ENCODE data around the gene MAML3.

MAML3 gene

DNA sequence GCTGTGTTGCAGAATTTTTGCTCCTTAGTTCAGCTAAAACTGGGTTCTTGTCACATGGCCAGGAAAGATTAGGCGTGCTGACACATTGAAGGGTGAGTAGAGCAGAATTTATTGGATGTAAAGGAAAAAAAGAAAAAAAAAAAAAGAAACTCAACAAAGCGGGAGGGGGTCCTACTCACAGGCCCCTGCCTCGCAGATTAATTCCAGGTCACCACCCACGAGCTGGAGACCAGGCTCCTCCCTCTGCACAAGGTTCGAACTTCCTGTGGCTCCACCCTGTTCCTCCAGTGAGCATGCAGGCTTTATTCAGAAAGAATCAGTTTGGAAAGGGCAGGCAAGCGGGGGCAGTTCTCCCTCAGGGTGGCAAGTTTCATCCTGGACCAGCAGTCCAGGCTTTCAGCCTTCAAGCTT, 471.2 kb downstream of the MAML3 start:
- in situ Hi-C loops (cut with MboI; ENCODE audit: low sequenced_read_pairs): no loop called here

DNA sequence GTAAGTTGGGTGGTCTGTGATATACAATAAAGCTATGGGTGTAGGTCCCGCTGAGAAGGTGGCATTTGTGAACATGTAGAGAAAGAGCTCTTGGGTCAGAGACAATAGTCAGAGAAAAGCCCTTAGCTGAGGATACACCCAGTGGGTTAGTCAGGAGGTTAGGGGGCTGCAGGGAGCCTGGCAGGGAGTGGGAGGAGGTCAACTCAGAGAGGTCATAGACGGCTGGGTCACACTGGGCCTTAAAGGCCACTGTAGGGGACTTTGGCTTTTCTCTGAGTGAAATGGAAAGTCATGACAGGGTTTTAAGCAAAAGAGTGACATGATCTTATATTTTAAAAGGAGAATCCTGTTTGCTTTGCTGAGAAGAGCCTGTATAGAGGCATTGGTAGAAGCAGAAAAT, 471.7 kb downstream of the MAML3 start:
- in situ Hi-C loops (cut with MboI; ENCODE audit: low sequenced_read_pairs): no loop called here

DNA sequence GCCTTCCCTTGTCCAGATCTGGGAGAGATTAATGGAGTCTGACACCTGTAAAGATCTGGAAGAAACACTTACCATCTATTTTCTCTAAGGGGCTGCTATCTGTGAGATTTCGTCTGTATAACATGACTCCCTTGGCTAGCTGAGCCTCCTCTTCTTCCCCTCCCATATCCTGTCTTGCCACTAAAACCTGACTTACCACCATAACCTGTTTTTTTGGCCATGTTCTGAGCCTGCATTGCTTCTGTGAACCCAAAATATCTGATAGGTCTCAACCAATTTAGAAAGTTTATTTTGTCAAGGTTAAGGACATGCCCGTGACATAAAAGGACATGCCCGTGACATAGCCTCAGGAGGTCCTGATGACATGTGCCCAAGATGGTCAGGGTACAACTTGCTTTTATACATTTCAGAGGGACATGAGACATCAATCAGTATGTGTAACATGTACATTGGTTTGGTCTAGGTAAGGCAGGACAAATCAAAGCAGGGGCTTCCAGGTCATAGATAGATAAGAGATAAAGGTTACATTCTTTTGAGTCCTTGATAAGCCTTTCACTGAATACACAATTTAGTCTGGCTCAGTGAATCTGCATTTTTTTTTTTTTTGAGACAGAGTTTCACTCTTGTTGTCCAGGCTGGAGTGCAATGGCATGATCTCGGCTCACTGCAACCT, 476.9 kb downstream of the MAML3 start:
- in situ Hi-C loops (cut with MboI; ENCODE audit: low sequenced_read_pairs): no loop called here

DNA sequence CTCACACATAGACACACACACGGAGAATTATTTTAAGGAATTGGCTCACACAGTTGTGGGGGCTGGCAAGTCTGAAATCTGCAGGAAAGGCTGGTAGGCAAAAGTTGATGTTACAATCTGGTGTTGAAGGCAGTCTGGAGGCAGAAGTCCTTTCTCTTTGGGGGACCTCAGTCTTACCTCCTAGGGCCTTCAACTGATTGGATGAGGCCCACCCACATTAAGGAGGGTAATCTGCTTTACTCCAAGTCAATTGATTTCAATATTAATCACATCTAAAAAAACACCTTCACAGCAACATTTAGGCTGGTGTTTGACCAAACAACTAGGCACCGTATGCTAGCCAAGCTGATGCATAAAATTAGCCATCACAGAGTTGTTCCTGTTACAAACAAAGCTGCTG, 477.6 kb downstream of the MAML3 start:
- in situ Hi-C loops (cut with MboI; ENCODE audit: low sequenced_read_pairs): no loop called here

DNA sequence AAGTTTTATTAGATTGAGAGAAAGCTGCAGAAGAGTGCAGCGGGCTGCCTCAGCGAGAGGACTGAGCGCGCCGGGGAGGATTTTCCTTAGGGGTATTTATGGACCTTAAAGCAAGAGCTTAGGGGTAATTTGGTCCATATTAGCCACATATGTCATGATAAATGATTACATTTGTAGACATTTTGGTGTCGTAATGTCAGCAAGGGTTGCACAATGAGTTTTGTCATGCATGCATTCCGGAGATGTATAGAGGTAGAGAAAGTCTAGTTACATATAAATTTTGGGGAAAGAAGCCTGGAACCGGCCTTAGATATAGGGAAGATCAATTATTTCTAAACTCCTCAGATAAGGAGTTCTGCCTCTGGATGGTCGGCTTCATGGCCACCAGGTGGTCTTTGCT, 478.3 kb downstream of the MAML3 start:
- in situ Hi-C loops (cut with MboI; ENCODE audit: low sequenced_read_pairs): no loop called here

DNA sequence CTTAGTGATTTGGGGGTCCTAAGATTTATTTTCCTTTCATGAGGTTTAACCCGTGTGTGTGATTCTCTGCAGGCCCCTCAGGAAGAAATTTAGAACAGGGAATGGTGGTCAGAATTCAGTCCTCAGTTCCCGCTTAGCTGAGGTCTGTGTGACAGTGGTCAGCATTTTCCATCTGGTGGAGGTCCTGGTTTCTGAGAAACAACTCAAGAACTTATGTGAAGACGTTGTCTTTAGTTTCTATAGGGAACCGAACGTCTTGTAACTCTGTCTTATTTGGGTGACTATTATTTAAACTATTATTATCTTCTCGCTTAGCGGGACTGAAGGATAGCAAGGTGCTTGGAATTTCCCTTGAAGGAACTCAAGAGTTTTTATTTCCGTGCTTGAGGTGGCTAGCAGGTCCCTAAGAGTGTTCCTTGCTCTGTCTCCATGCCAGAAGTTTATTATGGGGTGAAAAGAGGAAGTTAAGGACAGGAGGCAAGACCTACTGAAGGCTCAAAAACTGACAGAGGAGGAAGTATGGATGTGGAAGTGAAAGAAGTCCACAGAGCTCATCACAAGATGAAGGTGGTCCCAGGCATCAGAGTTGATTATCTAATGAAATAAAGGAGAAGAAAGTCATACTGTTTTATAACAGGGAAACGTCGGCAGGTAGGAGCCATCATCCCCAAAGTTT, 479.0 kb downstream of the MAML3 start:
- in situ Hi-C loops (cut with MboI; ENCODE audit: low sequenced_read_pairs): no loop called here

DNA sequence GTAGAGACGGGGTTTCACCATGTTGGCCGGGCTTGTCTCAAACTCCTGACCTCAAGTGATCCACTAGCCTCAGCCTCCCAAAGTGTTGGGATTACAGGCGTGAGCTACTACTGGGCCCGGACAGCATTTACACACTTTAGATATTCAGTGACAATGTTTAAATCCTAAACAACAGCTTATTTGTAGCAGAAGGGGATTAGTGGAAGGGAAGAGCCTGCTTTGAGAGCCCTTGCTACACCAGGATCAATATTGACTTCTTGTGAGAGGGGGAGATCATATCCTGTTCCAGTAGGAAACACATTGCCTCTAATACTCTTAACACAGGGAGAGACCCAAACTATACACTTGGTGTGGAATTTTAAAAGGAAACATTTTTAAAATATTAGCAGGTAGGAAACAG, 481.3 kb downstream of the MAML3 start:
- in situ Hi-C loops (cut with MboI; ENCODE audit: low sequenced_read_pairs): no loop called here

DNA sequence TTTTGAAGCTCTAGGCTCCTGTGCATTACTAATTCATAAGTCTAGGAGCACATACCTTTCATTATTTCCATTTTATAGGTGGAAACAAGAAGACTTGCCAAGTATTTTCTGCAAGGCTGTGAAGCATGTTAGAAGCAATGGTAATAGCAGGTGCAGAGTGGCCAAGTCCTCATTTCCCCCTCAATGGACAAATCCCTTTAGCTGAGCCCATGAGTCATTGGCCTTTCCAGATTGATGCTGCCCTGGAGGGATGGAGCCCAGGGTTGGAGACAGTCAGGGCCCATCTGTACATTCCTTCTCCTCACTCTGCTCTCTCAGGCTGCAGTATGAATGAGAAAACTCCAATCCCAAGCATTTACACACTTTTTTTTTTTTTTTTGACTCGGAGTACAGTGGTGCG, 481.8 kb downstream of the MAML3 start:
- in situ Hi-C loops (cut with MboI; ENCODE audit: low sequenced_read_pairs): no loop called here

DNA sequence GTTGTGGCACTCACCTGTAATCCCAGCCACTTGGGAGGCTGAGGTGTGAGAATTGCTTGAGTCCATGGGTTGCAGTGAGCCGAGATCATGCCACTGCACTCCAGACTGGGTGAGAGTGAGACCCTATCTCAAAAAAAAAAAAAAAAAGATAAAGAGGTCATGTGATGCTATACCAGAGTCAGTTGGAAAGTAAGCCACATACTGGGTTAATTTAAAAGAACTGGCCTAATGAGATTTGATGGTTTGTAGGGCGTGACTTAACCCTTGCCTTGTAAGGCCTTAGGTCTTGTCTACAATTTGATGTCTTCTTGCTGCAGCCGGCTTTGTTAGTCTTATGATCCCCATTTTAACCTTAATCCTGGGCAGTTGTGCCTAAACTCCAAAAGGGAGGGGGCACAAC, 483.2 kb downstream of the MAML3 start:
- in situ Hi-C loops (cut with MboI; ENCODE audit: low sequenced_read_pairs): no loop called here

DNA sequence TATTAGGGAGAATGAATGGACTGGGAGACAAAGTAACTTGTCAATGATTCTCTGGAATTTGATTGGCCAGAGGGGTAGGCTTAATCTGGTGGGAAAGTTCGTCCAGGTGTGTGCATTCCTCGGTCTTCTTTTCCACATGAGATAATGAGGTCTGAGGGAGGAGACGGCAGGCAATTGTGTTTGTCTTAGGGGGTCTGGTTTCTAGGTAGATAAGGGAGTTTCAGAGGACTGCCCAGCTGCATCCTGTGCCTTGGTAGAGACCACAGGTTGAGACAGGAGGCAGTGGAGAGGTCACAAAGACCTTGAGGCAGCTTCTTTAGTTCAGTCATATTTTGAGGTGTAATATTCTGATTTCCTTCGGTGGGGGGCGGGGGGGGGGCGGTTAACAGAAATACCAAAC, 484.1 kb downstream of the MAML3 start:
- in situ Hi-C loops (cut with MboI; ENCODE audit: low sequenced_read_pairs): no loop called here

DNA sequence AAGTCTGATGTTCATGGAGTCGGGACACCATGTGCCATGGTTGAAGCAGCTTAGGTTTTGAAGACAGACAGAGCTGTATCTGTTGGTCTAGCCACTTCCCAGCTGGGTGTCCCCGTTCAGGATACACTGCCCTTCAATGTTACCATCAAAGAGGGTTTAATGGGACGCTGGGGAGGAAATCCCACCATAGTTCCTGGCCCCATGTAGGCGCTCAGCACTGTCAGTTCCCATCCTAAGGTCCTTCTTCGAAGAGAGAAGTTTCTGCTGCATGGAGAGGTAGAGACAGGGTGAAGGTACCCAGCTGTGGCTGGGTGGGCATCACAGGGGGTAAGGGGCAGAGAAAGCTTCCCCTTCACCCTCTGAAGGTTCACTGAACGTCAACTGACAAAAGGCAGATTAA, 484.6 kb downstream of the MAML3 start:
- in situ Hi-C loops (cut with MboI; ENCODE audit: low sequenced_read_pairs): no loop called here

DNA sequence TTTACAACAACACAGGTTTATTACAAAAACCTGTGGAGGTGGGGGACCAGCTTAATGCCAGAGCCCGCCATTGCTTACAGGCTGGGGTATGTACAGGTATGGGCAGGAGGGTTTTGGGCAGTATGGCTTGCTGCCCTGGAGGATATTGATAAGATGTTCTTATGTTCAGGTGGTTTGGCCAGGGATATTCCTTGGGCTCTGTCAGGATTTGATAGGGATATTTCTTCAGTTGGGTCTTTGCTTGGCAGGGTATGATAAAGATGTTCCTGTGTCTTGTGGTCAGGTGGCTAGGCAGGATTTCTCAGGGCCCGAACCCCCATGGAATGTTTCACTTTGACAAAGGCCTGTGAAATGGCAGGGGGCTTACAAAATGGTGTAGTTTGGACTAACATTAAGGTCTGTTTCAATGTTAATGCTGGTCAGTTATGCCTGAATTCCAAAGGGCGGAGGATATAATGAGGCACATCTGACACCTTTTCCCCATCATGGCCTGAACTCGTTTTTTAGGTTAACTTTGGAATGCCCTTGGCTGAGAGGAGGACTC, 485.3 kb downstream of the MAML3 start:
- in situ Hi-C loops (cut with MboI; ENCODE audit: low sequenced_read_pairs): no loop called here

DNA sequence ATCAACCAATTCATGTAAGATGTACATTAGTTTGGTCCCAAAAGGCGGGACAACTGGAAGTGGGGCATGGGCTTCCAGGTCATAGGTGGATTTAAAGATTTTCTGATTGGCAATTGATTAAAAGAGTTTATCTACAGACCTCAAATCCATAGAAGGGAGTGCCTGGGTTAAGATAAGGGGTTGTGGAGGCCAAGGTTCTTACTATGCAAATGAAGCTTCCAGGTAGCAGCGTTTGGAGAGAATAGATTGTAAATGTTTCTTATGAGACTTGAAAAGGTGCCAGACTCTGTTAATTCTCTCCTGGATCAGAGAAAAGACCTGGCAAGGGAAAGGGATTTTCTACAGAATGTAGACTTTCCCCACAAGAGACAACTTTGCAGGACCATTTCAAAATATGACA, 485.9 kb downstream of the MAML3 start:
- in situ Hi-C loops (cut with MboI; ENCODE audit: low sequenced_read_pairs): no loop called here
